Spleen (tissue), 11 donors: ENCODE data around the gene STAP2. TPM values are rescaled to one million over a fixed set of nuclear protein-coding genes. Genes with fewer than 3 reads are reported as not detected.

Experiments used
- DNase-seq: peaks from one replicate; pipeline ENCODE4 v3.0.0-alpha.2; 2020
- H3K27ac ChIP-seq, 8 donors: fragments of 200-600 bp; sonication (generic) in 7 of 8; 1 replicate in 4 of 8; 2 replicates in 4 of 8; pipeline versions ENCODE4 v1.5.0 to v1.8.0; 2016 to 2021; ENCODE audit warnings: inconsistent platforms in 4 of 8, mild to moderate bottlenecking in 4 of 8, moderate library complexity in 1 of 8
- H3K27me3 ChIP-seq, 7 donors: fragments of 200-600 bp; sonication (generic) in 6 of 7; replicated peaks in 1 of 7; 1 replicate in 4 of 7; 2 replicates in 3 of 7; pipeline versions ENCODE4 v1.5.0 to v1.8.0; 2016 to 2021; ENCODE audit warnings: inconsistent platforms in 3 of 7, mild to moderate bottlenecking in 1 of 7
- H3K36me3 ChIP-seq, 6 donors: fragments of 200-600 bp; sonication (generic) in 5 of 6; 1 replicate in 4 of 6; 2 replicates in 2 of 6; pipeline versions ENCODE4 v1.5.0 to v1.8.0; 2016 to 2021; ENCODE audit warnings: inconsistent platforms in 2 of 6
- H3K4me1 ChIP-seq, 6 donors: fragments of 200-600 bp; sonication (generic) in 5 of 6; 1 replicate in 3 of 6; 2 replicates in 3 of 6; pipeline versions ENCODE4 v1.5.0 to v1.8.0; 2016 to 2021; ENCODE audit warnings: inconsistent platforms in 3 of 6
- H3K4me3 ChIP-seq, 8 donors: fragments of 200-600 bp; sonication (generic) in 7 of 8; 1 replicate in 4 of 8; 2 replicates in 4 of 8; pipeline versions ENCODE4 v1.5.0 to v1.8.0; 2016 to 2021; ENCODE audit warnings: inconsistent platforms in 4 of 8, mild to moderate bottlenecking in 4 of 8, moderate library complexity in 2 of 8
- H3K9me3 ChIP-seq, 8 donors: fragments of 200-600 bp; sonication (generic) in 7 of 8; 1 replicate in 4 of 8; 2 replicates in 4 of 8; pipeline versions ENCODE4 v1.5.0 to v1.8.0; 2016 to 2021; ENCODE audit warnings: inconsistent platforms in 4 of 8
- CTCF ChIP-seq, 11 experiments: fragments of 200-600 bp in 7 of 11; fragments of 450-650 bp in 4 of 11; sonication (generic) in 4 of 11; IDR thresholded peaks in 8 of 11; conservative IDR thresholded peaks in 3 of 11; 1 replicate in 7 of 11; 2 replicates in 4 of 11; pipeline versions ENCODE4 v1.4.0 to v1.8.0; 2016 to 2021; ENCODE audit warnings: antibody characterized with exemption in 11 of 11, inconsistent platforms in 4 of 11, mild to moderate bottlenecking in 1 of 11
- POLR2A ChIP-seq, 3 donors: fragments of 450-650 bp; IDR thresholded peaks; one replicate each; pipeline ENCODE4 v1.5.1; 2017; ENCODE audit warnings: antibody characterized with exemption in 3 of 3, mild to moderate bottlenecking in 1 of 3
- POLR2AphosphoS5 ChIP-seq, 3 donors: sonication (generic); formaldehyde crosslinking; IDR thresholded peaks; one replicate each; pipeline ENCODE4 v1.5.1; 2017; ENCODE audit warnings: antibody characterized with exemption in 3 of 3
- WGBS, 5 donors: extraction: QIAGEN DNeasy Blood & Tissue Kit in 3 of 5; methylation state at CpG; one replicate each; pipeline versions ENCODE4 v1.1.5 to v1.1.7; 2013 to 2018; 5-methylcytosine and 5-hydroxymethylcytosine counted together
- intact Hi-C: fragments of 100-400 bp; cut with DNase I; formaldehyde crosslinking; loops from one replicate; pipeline ENCODE4 v1.15.0; 2023; ENCODE audit warnings: low total_unique reads
- polyA plus RNA-seq, 3 donors: library from polyadenylated mRNA; stranded (reverse); fragments of 200-250 nt; gene quantifications; one replicate each; pipeline ENCODE4 v1.2.1, GENCODE V29; 2013
- total RNA-seq, 7 donors: library from RNA; depleted of rRNA in 3 of 7; stranded (reverse); fragments of >200 nt in 3 of 7; fragmentation: NEBNext Ultra II Directional in 4 of 7; extraction: Animal tissue kit (Norgen Biotek cat#: 25700) in 4 of 7; gene quantifications; one replicate each; pipeline versions ENCODE4 v1.1.0 to v1.2.1, GENCODE V29; 2016 to 2021
- donor health status: healthy with polysubstance abuse.
- donor health status: DM: no; HTN: no; CAD: no; lungs with moderate emphysema.
- donor health status: DM: no; HTN: no; CAD: no.
- donor health status: Bipolar disorder and iron deficiency.
- donor health status: healthy.
- donor health status: DM: no; HTN: no; CAD: no.
- donor health status: DM: yes; HTN: yes; CAD: no.

STAP2 gene
- total and polyA plus RNA-seq, 10 donors: 0.79 to 5.1 (median 2.1) TPM; not detected in 1

GRCh38 chr19:4343370-4344307 is 5.0 kb upstream of the STAP2 start, which contains the start of gene MPND:
TSS of gene MPND (plus strand) at chr19:4343562. CDS start at chr19:4343594, 32 bp downstream.
- peaks cover 0 to 50% (median 0%) of the 10 kb centered on the region in 7 donors for H3K27me3 ChIP-seq
- TF ChIP-seq POLR2A (IDR thresholded peaks at IDR 0.05) (no peak), POLR2AphosphoS5 (IDR thresholded peaks at IDR 0.05) (peak; percentile 73 to 84 (median 83))
- DNase-seq: peak; percentile 99
- peak within 1 kb of the TSS; percentile 69 to 95 (median 90) for H3K27ac ChIP-seq
- peaks cover 10 to 63% (median 31%) of the 10 kb centered on the region in 6 donors for H3K4me1 ChIP-seq
- 5 to 16% (median 9%) methylated on average over 34 to 101 of the region's 101 CpGs for WGBS, 5 donors
- H3K9me3 ChIP-seq: no peaks in the 10 kb centered on the region
- intact Hi-C loops: no loop called here
- peak within 1 kb of the TSS; percentile 45 to 82 (median 66) for H3K4me3 ChIP-seq
- H3K36me3 ChIP-seq: peaks cover 0 to 18% (median 0%) of the 10 kb centered on the region in 6 donors

GRCh38 chr19:4342615-4343369 is 4.2 kb upstream of the STAP2 start:
- 0 to 2% (median 1%) methylated on average over 20 to 39 of the region's 39 CpGs for WGBS, 5 donors
- intact Hi-C loops: no loop called here
- peak; percentile 93 to 97 (median 93) for TF ChIP-seq POLR2AphosphoS5 (IDR thresholded peaks at IDR 0.05)
- TF ChIP-seq POLR2A (IDR thresholded peaks at IDR 0.05): peak in 1 of 3 donors; percentile 54
- TF ChIP-seq CTCF (IDR thresholded peaks at IDR 0.05 in 8 of 11, conservative IDR thresholded peaks at IDR 0.05 in 3 of 11): peak in 4 of 11 experiments; percentile 3 to 47 (median 18)
- Histone ChIP-seq H3K4me3 (peak overlapping the region; percentile 45 to 82 (median 66)), H3K27me3 (peaks cover 0 to 51% (median 0%) of the 10 kb centered on the region in 7 donors), H3K4me1 (peaks cover 14 to 69% (median 34%) of the 10 kb centered on the region in 6 donors), H3K36me3 (peaks cover 0 to 17% (median 0%) of the 10 kb centered on the region in 6 donors), H3K9me3 (no peaks in the 10 kb centered on the region), H3K27ac (peak overlapping the region; percentile 69 to 95 (median 90))
- DNase-seq: peak; percentile 97

- no peak for TF ChIP-seq POLR2A (IDR thresholded peaks at IDR 0.05)
- TF ChIP-seq POLR2AphosphoS5 (IDR thresholded peaks at IDR 0.05): no peak
- no peak for TF ChIP-seq CTCF (IDR thresholded peaks at IDR 0.05 in 8 of 11, conservative IDR thresholded peaks at IDR 0.05 in 3 of 11)
- 3 to 17% (median 8%) methylated on average over 5 to 10 of the region's 10 CpGs for WGBS, 5 donors
Observed at GRCh38 chr19:4342314-4342614, 3.6 kb upstream of the STAP2 start.

GRCh38 chr19:4337906-4338440 is 654 bp downstream of the STAP2 start:
- no peak for DNase-seq
- H3K27me3 ChIP-seq: peaks cover 0 to 18% (median 0%) of the 10 kb centered on the region in 7 donors
- H3K9me3 ChIP-seq: no peaks in the 10 kb centered on the region
- 11 to 18% (median 12%) methylated on average over 14 of the region's 14 CpGs for WGBS, 5 donors
- intact Hi-C loops: no loop called here
- H3K4me3 ChIP-seq: peak overlapping the region; percentile 13 to 61 (median 30)
- no peak for TF ChIP-seq POLR2A (IDR thresholded peaks at IDR 0.05)
- no peak for TF ChIP-seq CTCF (IDR thresholded peaks at IDR 0.05 in 8 of 11, conservative IDR thresholded peaks at IDR 0.05 in 3 of 11)
- no peak for TF ChIP-seq POLR2AphosphoS5 (IDR thresholded peaks at IDR 0.05)
- peak overlapping the region in 7 of 8 donors; percentile 36 to 69 (median 54) for H3K27ac ChIP-seq
- no peaks in the 10 kb centered on the region for H3K36me3 ChIP-seq
- H3K4me1 ChIP-seq: peaks cover 9 to 34% (median 20%) of the 10 kb centered on the region in 6 donors

More at GRCh38 chr19:4342314-4342614, 3.6 kb upstream of the STAP2 start:
- Histone ChIP-seq H3K27ac (peak overlapping the region; percentile 63 to 95 (median 90)), H3K4me3 (peak overlapping the region; percentile 34 to 82 (median 66)), H3K9me3 (no peaks in the 10 kb centered on the region), H3K27me3 (peaks cover 0 to 51% (median 0%) of the 10 kb centered on the region in 7 donors), H3K4me1 (peaks cover 14 to 68% (median 32%) of the 10 kb centered on the region in 6 donors), H3K36me3 (peaks cover 0 to 17% (median 0%) of the 10 kb centered on the region in 6 donors)
- intact Hi-C loops: no loop called here
- DNase-seq: no peak
